ENCODE measurements around the gene CUL9.

The CUL9 gene

GRCh38 chr6:43217351-43217750, 35.4 kb downstream of the CUL9 start:
- Histone ChIP-seq H3K9ac (ENCODE audit: low read depth, low read length) (no peak overlapping the region), H3K9me3 (ENCODE audit: control insufficient read depth, insufficient read depth, low read length) (no peaks in the 10 kb centered on the region), H3K27ac (ENCODE audit: low read depth, low read length) (no peak overlapping the region), H3K36me3 (ENCODE audit: control insufficient read depth, insufficient read depth, low read length) (no peaks in the 10 kb centered on the region), H3K4me3 (ENCODE audit: low read depth, low read length) (no peak overlapping the region), H3K27me3 (ENCODE audit: control insufficient read depth, insufficient read depth, low read length) (no peaks in the 10 kb centered on the region), H3K4me1 (ENCODE audit: control insufficient read depth, insufficient read depth, low read length) (no peaks in the 10 kb centered on the region)

GRCh38 chr6:43219119-43219518, 37.1 kb downstream of the CUL9 start:
- H3K36me3 ChIP-seq (ENCODE audit: control insufficient read depth, insufficient read depth, low read length), result no peaks in the 10 kb centered on the region

GRCh38 chr6:43219814-43220213, 37.8 kb downstream of the CUL9 start:
- Histone ChIP-seq H3K27ac (ENCODE audit: low read depth, low read length) (no peak overlapping the region), H3K4me1 (ENCODE audit: control insufficient read depth, insufficient read depth, low read length) (no peaks in the 10 kb centered on the region), H3K9ac (ENCODE audit: low read depth, low read length) (no peak overlapping the region), H3K4me3 (ENCODE audit: low read depth, low read length) (no peak overlapping the region), H3K9me3 (ENCODE audit: control insufficient read depth, insufficient read depth, low read length) (no peaks in the 10 kb centered on the region), H3K27me3 (ENCODE audit: control insufficient read depth, insufficient read depth, low read length) (no peaks in the 10 kb centered on the region), H3K36me3 (ENCODE audit: control insufficient read depth, insufficient read depth, low read length) (no peaks in the 10 kb centered on the region)

More at GRCh38 chr6:43219119-43219518, 37.1 kb downstream of the CUL9 start:
- Histone ChIP-seq H3K27me3 (ENCODE audit: control insufficient read depth, insufficient read depth, low read length) (no peaks in the 10 kb centered on the region), H3K4me1 (ENCODE audit: control insufficient read depth, insufficient read depth, low read length) (no peaks in the 10 kb centered on the region), H3K27ac (ENCODE audit: low read depth, low read length) (no peak overlapping the region), H3K4me3 (ENCODE audit: low read depth, low read length) (no peak overlapping the region), H3K9me3 (ENCODE audit: control insufficient read depth, insufficient read depth, low read length) (no peaks in the 10 kb centered on the region), H3K9ac (ENCODE audit: low read depth, low read length) (no peak overlapping the region)

GRCh38 chr6:43220439-43220951, 38.5 kb downstream of the CUL9 start:
- Histone ChIP-seq H3K4me1 (ENCODE audit: control insufficient read depth, insufficient read depth, low read length) (no peaks in the 10 kb centered on the region), H3K4me3 (ENCODE audit: low read depth, low read length) (no peak overlapping the region), H3K36me3 (ENCODE audit: control insufficient read depth, insufficient read depth, low read length) (0 out of 2 replicates have a peak, but pooled peaks cover 1% of the 10 kb centered on the region), H3K9ac (ENCODE audit: low read depth, low read length) (no peak overlapping the region), H3K27me3 (ENCODE audit: control insufficient read depth, insufficient read depth, low read length) (no peaks in the 10 kb centered on the region), H3K27ac (ENCODE audit: low read depth, low read length) (no peak overlapping the region), H3K9me3 (ENCODE audit: control insufficient read depth, insufficient read depth, low read length) (no peaks in the 10 kb centered on the region)

GRCh38 chr6:43221046-43221972, 39.3 kb downstream of the CUL9 start:
- no peak overlapping the region for H3K9ac ChIP-seq (ENCODE audit: low read depth, low read length)
- H3K4me1 ChIP-seq (ENCODE audit: control insufficient read depth, insufficient read depth, low read length), result no peaks in the 10 kb centered on the region
- no peak overlapping the region for H3K27ac ChIP-seq (ENCODE audit: low read depth, low read length)
- H3K9me3 ChIP-seq (ENCODE audit: control insufficient read depth, insufficient read depth, low read length), result no peaks in the 10 kb centered on the region
- no peaks in the 10 kb centered on the region for H3K27me3 ChIP-seq (ENCODE audit: control insufficient read depth, insufficient read depth, low read length)
- no peak overlapping the region for H3K4me3 ChIP-seq (ENCODE audit: low read depth, low read length)
- H3K36me3 ChIP-seq (ENCODE audit: control insufficient read depth, insufficient read depth, low read length), result peaks cover 8% of the 10 kb centered on the region; the same call in 1 of the 2 replicates

- Histone ChIP-seq H3K27me3 (ENCODE audit: control insufficient read depth, insufficient read depth, low read length) (no peaks in the 10 kb centered on the region), H3K36me3 (ENCODE audit: control insufficient read depth, insufficient read depth, low read length) (peaks cover 8% of the 10 kb centered on the region; the same call in 1 of the 2 replicates), H3K27ac (ENCODE audit: low read depth, low read length) (no peak overlapping the region)
These were observed 40.5 kb downstream of the CUL9 start for GRCh38 chr6:43222418-43223059.

GRCh38 chr6:43223175-43223574, 41.2 kb downstream of the CUL9 start:
- no peaks in the 10 kb centered on the region for H3K27me3 ChIP-seq (ENCODE audit: control insufficient read depth, insufficient read depth, low read length)
- peaks cover 8% of the 10 kb centered on the region; the same call in 1 of the 2 replicates for H3K36me3 ChIP-seq (ENCODE audit: control insufficient read depth, insufficient read depth, low read length)
- no peak overlapping the region for H3K9ac ChIP-seq (ENCODE audit: low read depth, low read length)
- no peak overlapping the region for H3K27ac ChIP-seq (ENCODE audit: low read depth, low read length)
- H3K4me1 ChIP-seq (ENCODE audit: control insufficient read depth, insufficient read depth, low read length), result no peaks in the 10 kb centered on the region
- no peak overlapping the region for H3K4me3 ChIP-seq (ENCODE audit: low read depth, low read length)
- H3K9me3 ChIP-seq (ENCODE audit: control insufficient read depth, insufficient read depth, low read length), result no peaks in the 10 kb centered on the region

More at GRCh38 chr6:43222418-43223059, 40.5 kb downstream of the CUL9 start:
- H3K4me3 ChIP-seq (ENCODE audit: low read depth, low read length), result no peak overlapping the region
- no peaks in the 10 kb centered on the region for H3K9me3 ChIP-seq (ENCODE audit: control insufficient read depth, insufficient read depth, low read length)
- no peak overlapping the region for H3K9ac ChIP-seq (ENCODE audit: low read depth, low read length)
- no peaks in the 10 kb centered on the region for H3K4me1 ChIP-seq (ENCODE audit: control insufficient read depth, insufficient read depth, low read length)

- peaks cover 3% of the 10 kb centered on the region; the same call in 1 of the 2 replicates for H3K4me1 ChIP-seq (ENCODE audit: control insufficient read depth, insufficient read depth, low read length)
- H3K9ac ChIP-seq (ENCODE audit: low read depth, low read length), result no peak overlapping the region
- H3K27me3 ChIP-seq (ENCODE audit: control insufficient read depth, insufficient read depth, low read length), result peaks cover 17% of the 10 kb centered on the region
- H3K27ac ChIP-seq (ENCODE audit: low read depth, low read length), result no peak overlapping the region
- H3K36me3 ChIP-seq (ENCODE audit: control insufficient read depth, insufficient read depth, low read length), result peaks cover 8% of the 10 kb centered on the region; the same call in 1 of the 2 replicates
- no peaks in the 10 kb centered on the region for H3K9me3 ChIP-seq (ENCODE audit: control insufficient read depth, insufficient read depth, low read length)
- no peak overlapping the region for H3K4me3 ChIP-seq (ENCODE audit: low read depth, low read length)
These were observed 44.3 kb downstream of the CUL9 start for GRCh38 chr6:43226192-43226851.

- Histone ChIP-seq H3K9me3 (ENCODE audit: control insufficient read depth, insufficient read depth, low read length) (no peaks in the 10 kb centered on the region), H3K27me3 (ENCODE audit: control insufficient read depth, insufficient read depth, low read length) (peaks cover 21% of the 10 kb centered on the region), H3K9ac (ENCODE audit: low read depth, low read length) (peak within 1 kb of the TSS; percentile 83), H3K27ac (ENCODE audit: low read depth, low read length) (peak within 1 kb of the TSS; percentile 42), H3K4me3 (ENCODE audit: low read depth, low read length) (peak within 1 kb of the TSS; percentile 80), H3K4me1 (ENCODE audit: control insufficient read depth, insufficient read depth, low read length) (peaks cover 3% of the 10 kb centered on the region; the same call in 1 of the 2 replicates), H3K36me3 (ENCODE audit: control insufficient read depth, insufficient read depth, low read length) (peaks cover 8% of the 10 kb centered on the region; the same call in 1 of the 2 replicates)
These were observed 47.2 kb downstream of the CUL9 start, which contains the start of gene DNPH1 for GRCh38 chr6:43228951-43229802. Gene DNPH1 (minus strand): TSS chr6:43229481. CDS start chr6:43229456, 25 bp downstream.

Measured in HUES48 (cell line).